Endothelial cell of umbilical vein (primary cell): ENCODE data around the gene ANTXRL. TPM values are rescaled to one million over a fixed set of nuclear protein-coding genes. Genes with fewer than 3 reads are reported as not detected.
"Not testable (repeated sequence)": the region's sequence is repeated elsewhere in the genome, so short reads cannot be mapped to it uniquely, and the experiment has no call there.

Experiments
- BruUV-seq: library from RNA; stranded (reverse); fragments of 400-500 nt; replicated peaks from 2 replicates; lab custom pipeline; 2021; lab: Mats Ljungman, UMichigan
- CTCF ChIA-PET: fragments of 300-600, 350-600 bp; sonication (Branson Sonifier 250); formaldehyde crosslinking; loops from one replicate; lab custom pipeline; 2021; ENCODE audit warnings: antibody characterized with exemption, inconsistent platforms; lab: Charles Lee
- POLR2A ChIA-PET: fragments of 300-600, 350-600 bp; sonication (Branson Sonifier 250); formaldehyde crosslinking; loops from one replicate; lab custom pipeline; 2021; ENCODE audit warnings: antibody characterized with exemption, inconsistent platforms; lab: Charles Lee
- DNase-seq: peaks from one replicate; pipeline ENCODE4 v3.0.0-alpha.2; 2011; ENCODE audit warnings: low read depth, low spot score
- FAIRE-seq: peaks from 2 replicates; lab custom pipeline; 2011; peaks lifted over from hg19 to GRCh38; lab: Jason Lieb, UNC
- H2AFZ ChIP-seq: 2 replicates; pipeline ENCODE4 v1.6.0; 2012; ENCODE audit warnings: low read depth, low read length, control low read depth, inconsistent platforms
- H3K27ac ChIP-seq: 2 replicates; pipeline ENCODE4 v1.5.1; 2011; ENCODE audit warnings: low read depth, mild to moderate bottlenecking, control low read depth, low read length, moderate library complexity; ENCODE audit not compliant: insufficient read depth
- H3K27me3 ChIP-seq, 2 experiments: 2 replicates each; pipeline versions ENCODE4 v1.6.0 to v1.6.1; 2011; ENCODE audit warnings: low read length in 2 of 2, mixed read lengths in 1 of 2; ENCODE audit not compliant: control insufficient read depth in 2 of 2, insufficient read depth in 2 of 2
- H3K36me3 ChIP-seq, 2 experiments: 2 replicates in 1 of 2; 3 replicates in 1 of 2; pipeline ENCODE4 v1.5.1; 2011; ENCODE audit warnings: low read length in 2 of 2, mild to moderate bottlenecking in 1 of 2, moderate library complexity in 1 of 2; ENCODE audit not compliant: control insufficient read depth in 2 of 2, insufficient read depth in 2 of 2; ENCODE audit errors: extremely low read depth in 1 of 2
- H3K4me1 ChIP-seq: 3 replicates; pipeline ENCODE4 v1.5.1; 2011; ENCODE audit warnings: mild to moderate bottlenecking, low read length; ENCODE audit not compliant: control insufficient read depth, insufficient read depth; ENCODE audit errors: extremely low read depth
- H3K4me2 ChIP-seq: 2 replicates; pipeline ENCODE4 v1.6.1; 2011; ENCODE audit warnings: low read length, control low read depth, mixed read lengths; ENCODE audit not compliant: insufficient read depth
- H3K4me3 ChIP-seq, 3 experiments: fragments of 200-600 bp in 1 of 3; sonication (generic), shearing (Covaris generic) in 1 of 3; replicated peaks in 1 of 3; 2 replicates each; pipeline ENCODE4 v1.5.1; 2011 to 2016; ENCODE audit warnings: control low read depth in 3 of 3, low read length in 3 of 3, mild to moderate bottlenecking in 2 of 3, inconsistent platforms in 1 of 3, low read depth in 1 of 3, moderate library complexity in 1 of 3; ENCODE audit not compliant: insufficient read depth in 1 of 3
- H3K79me2 ChIP-seq: 2 replicates; pipeline ENCODE4 v1.6.0; 2012; ENCODE audit warnings: low read length, inconsistent platforms; ENCODE audit not compliant: control insufficient read depth, insufficient read depth
- H3K9ac ChIP-seq: replicated peaks from 2 replicates; pipeline ENCODE3; 2011; ENCODE audit warnings: low read length, control low read depth; ENCODE audit not compliant: insufficient read depth; ENCODE audit errors: extremely low read depth
- H3K9me1 ChIP-seq: replicated peaks from 3 replicates; pipeline ENCODE4 v1.6.0; 2011; ENCODE audit warnings: mild to moderate bottlenecking, low read length; ENCODE audit not compliant: control insufficient read depth, insufficient read depth; ENCODE audit errors: extremely low read depth
- H3K9me3 ChIP-seq: replicated peaks from 2 replicates; pipeline ENCODE4 v1.5.1; 2012; ENCODE audit warnings: low read length, inconsistent platforms; ENCODE audit not compliant: control insufficient read depth, insufficient read depth
- H4K20me1 ChIP-seq: replicated peaks from 2 replicates; pipeline ENCODE3; 2011; ENCODE audit warnings: mild to moderate bottlenecking, low read length; ENCODE audit not compliant: control insufficient read depth, insufficient read depth; ENCODE audit errors: extremely low read depth
- CTCF ChIP-seq, 2 donors: IDR thresholded peaks; 1 replicate in 1 of 2; 2 replicates in 1 of 2; pipeline ENCODE4 v1.5.1; 2011; ENCODE audit warnings: low read length in 2 of 2, mild to moderate bottlenecking in 2 of 2, moderate library complexity in 2 of 2, control low read depth in 1 of 2, inconsistent platforms in 1 of 2, low read depth in 1 of 2; ENCODE audit not compliant: insufficient read depth in 1 of 2; ENCODE audit errors: extremely low read depth in 1 of 2
- EZH2 ChIP-seq: IDR thresholded peaks from 2 replicates; pipeline ENCODE4 v1.6.1; 2012; ENCODE audit warnings: borderline replicate concordance, low read depth, mild to moderate bottlenecking, moderate library complexity, low read length, inconsistent platforms; ENCODE audit not compliant: severe bottlenecking
- FOS ChIP-seq: IDR thresholded peaks from 2 replicates; pipeline ENCODE4 v1.6.1; 2011; ENCODE audit warnings: mild to moderate bottlenecking, low read length, moderate library complexity, borderline replicate concordance; ENCODE audit not compliant: insufficient read depth
- GATA2 ChIP-seq: IDR thresholded peaks from 2 replicates; pipeline ENCODE4 v1.7.0; 2011; ENCODE audit warnings: low read depth, mild to moderate bottlenecking, moderate library complexity, mixed read lengths, low read length; ENCODE audit not compliant: insufficient read length, insufficient read depth
- JUN ChIP-seq: IDR thresholded peaks from 2 replicates; pipeline ENCODE4 v1.6.1; 2011; ENCODE audit warnings: borderline replicate concordance, low read depth; ENCODE audit not compliant: insufficient read length, insufficient read depth
- MAX ChIP-seq: IDR thresholded peaks from 2 replicates; pipeline ENCODE4 v1.6.1; 2011; ENCODE audit not compliant: insufficient read depth, insufficient read length
- MYC ChIP-seq: IDR thresholded peaks from one replicate; pipeline ENCODE4 v1.6.1; 2011; ENCODE audit warnings: mild to moderate bottlenecking, low read depth, low read length
- POLR2A ChIP-seq: IDR thresholded peaks from 2 replicates; pipeline ENCODE4 v1.6.1; 2012; ENCODE audit warnings: low read depth, mild to moderate bottlenecking, control low read depth, low read length
- POLR2AphosphoS5 ChIP-seq: IDR thresholded peaks from 2 replicates; pipeline ENCODE4 v1.6.1; 2012; ENCODE audit warnings: low read depth, mild to moderate bottlenecking, control low read depth, low read length, moderate library complexity; ENCODE audit not compliant: insufficient read depth
- dilution Hi-C: fragments of 300-500 bp; cut with MboI; formaldehyde crosslinking; loops from one replicate; pipeline ENCODE4 v1.15.0; 2019; ENCODE audit warnings: low sequenced_read_pairs; ENCODE audit not compliant: extremely low pct_ligation_motif_present
- intact Hi-C: fragments of 100-400 bp; cut with micrococcal nuclease; formaldehyde crosslinking; loops from one replicate; pipeline ENCODE4 v1.10.0; 2022
- polyA plus RNA-seq, 4 experiments: library from polyadenylated mRNA; depleted of rRNA in 3 of 4; stranded (reverse) in 3 of 4; unstranded in 1 of 4; fragments of >200 nt; gene quantifications; 2 replicates each; pipeline versions ENCODE4 v1.2.1 to v1.2.3, GENCODE V29; 2011 to 2012; ENCODE audit warnings: missing spikeins in 1 of 4
- total RNA-seq: library from RNA; stranded (reverse); gene quantifications from 2 replicates; pipeline ENCODE4 v1.2.3, GENCODE V29; 2021

Gene ANTXRL
- total and polyA plus RNA-seq, 2 donors (not counting 3 experiments of a cell fraction or from before 2014, with no cell fraction given), result not detected

- TF ChIP-seq MAX (no peak), MYC (no peak), POLR2A (no peak), EZH2 (no peak), CTCF (IDR thresholded peaks at IDR 0.05; ENCODE audit: extremely low read depth in 1 of 2, insufficient read depth in 1 of 2, low read depth in 1 of 2, low read length in 2 of 2) (no peak), FOS (no peak), POLR2AphosphoS5 (no peak), JUN (no peak), GATA2 (no peak)
- BruUV-seq, result no TSS peak
- Histone ChIP-seq H2AFZ (no peak overlapping the region), H3K36me3 (no peaks in the 10 kb centered on the region), H3K27ac (no peak overlapping the region), H3K9ac (no peak overlapping the region), H3K4me3 (no peak overlapping the region), H3K9me3 (no peaks in the 10 kb centered on the region), H3K9me1 (no peaks in the 10 kb centered on the region), H4K20me1 (no peaks in the 10 kb centered on the region), H3K4me1 (no peaks in the 10 kb centered on the region), H3K4me2 (no peak overlapping the region), H3K27me3 (no peaks in the 10 kb centered on the region), H3K79me2 (no peaks in the 10 kb centered on the region)
- CTCF ChIA-PET, result no interaction called here
- POLR2A ChIA-PET, result no interaction called here
- intact Hi-C loops (no loop called here), dilution Hi-C loops (no loop called here)
- DNase-seq, result no peak
- FAIRE-seq, result no peak
Observed at GRCh38 chr10:46268076-46268881, 18.5 kb upstream of the ANTXRL start.

- H3K4me3 ChIP-seq, DNase-seq, H3K4me1 ChIP-seq, H3K79me2 ChIP-seq, H3K27ac ChIP-seq, H2AFZ ChIP-seq, BruUV-seq, H3K9me1 ChIP-seq, dilution Hi-C loops, POLR2A ChIA-PET, intact Hi-C loops, FAIRE-seq, H3K9ac ChIP-seq, H3K27me3 ChIP-seq, CTCF ChIA-PET, H4K20me1 ChIP-seq, H3K9me3 ChIP-seq, H3K36me3 ChIP-seq, H3K4me2 ChIP-seq: not testable (repeated sequence)
Observed at GRCh38 chr10:46269554-46270053, 17.2 kb upstream of the ANTXRL start.
